ENCODE measurements around the gene PTPRK.
A peak's percentile ranks its signal among the peaks of the same experiment; 100 is the strongest.

The PTPRK gene

DNA sequence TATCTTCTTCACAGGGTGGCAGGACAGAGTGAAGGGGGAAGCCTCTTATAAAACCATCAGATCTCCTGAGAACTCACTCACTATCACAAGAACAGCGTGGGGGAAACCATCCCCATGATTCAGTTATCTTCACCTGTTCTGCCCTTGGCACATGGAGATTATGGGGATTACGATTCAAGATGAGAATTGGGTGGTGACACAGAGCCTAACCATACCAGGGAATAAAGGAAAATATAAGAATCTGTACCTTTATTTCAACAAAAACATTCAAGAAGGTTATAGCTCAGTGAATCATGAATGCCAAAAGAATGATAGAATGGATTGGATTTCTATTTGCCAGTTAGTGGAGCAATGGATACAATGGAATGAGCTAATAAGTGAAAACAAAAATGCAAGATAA, 214.4 kb downstream of the PTPRK start:
- Histone ChIP-seq H3K4me1 (no peaks in the 10 kb centered on the region; the same call in 1 of the 2 replicates), H3K4me3 (ENCODE audit: low read depth, low read length) (no peak overlapping the region), H3K36me3 (no peaks in the 10 kb centered on the region), H3K27me3 (no peaks in the 10 kb centered on the region), H3K9me3 (no peaks in the 10 kb centered on the region)
- TF ChIP-seq, protein P1, sequence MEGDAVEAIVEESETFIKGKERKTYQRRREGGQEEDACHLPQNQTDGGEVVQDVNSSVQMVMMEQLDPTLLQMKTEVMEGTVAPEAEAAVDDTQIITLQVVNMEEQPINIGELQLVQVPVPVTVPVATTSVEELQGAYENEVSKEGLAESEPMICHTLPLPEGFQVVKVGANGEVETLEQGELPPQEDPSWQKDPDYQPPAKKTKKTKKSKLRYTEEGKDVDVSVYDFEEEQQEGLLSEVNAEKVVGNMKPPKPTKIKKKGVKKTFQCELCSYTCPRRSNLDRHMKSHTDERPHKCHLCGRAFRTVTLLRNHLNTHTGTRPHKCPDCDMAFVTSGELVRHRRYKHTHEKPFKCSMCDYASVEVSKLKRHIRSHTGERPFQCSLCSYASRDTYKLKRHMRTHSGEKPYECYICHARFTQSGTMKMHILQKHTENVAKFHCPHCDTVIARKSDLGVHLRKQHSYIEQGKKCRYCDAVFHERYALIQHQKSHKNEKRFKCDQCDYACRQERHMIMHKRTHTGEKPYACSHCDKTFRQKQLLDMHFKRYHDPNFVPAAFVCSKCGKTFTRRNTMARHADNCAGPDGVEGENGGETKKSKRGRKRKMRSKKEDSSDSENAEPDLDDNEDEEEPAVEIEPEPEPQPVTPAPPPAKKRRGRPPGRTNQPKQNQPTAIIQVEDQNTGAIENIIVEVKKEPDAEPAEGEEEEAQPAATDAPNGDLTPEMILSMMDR (IDR thresholded peaks at IDR 0.05; ENCODE audit: low read depth, low read length), result no peak
- no peak for DNase-seq

DNA sequence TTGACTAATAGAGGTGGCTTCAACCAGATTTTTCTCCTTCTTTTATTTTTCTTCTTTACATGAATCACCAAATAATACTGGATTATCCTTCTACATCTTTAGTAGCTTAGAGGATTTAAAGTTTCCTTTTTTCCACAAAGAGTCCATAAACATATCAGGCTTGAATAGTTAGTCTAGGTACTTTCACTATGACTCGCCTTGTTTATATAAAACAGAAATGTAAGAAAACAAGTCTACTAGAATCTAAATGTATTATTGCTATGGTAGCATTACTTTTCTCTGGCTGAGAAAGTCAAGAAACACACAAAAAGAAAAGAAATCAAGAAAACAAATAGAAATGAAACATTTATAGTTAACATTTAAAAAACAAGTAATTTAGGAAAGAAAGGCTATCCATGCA, 215.2 kb downstream of the PTPRK start:
- no peak for DNase-seq
- H3K27me3 ChIP-seq, result no peaks in the 10 kb centered on the region
- H3K9me3 ChIP-seq, result no peaks in the 10 kb centered on the region
- TF ChIP-seq, protein P1 (IDR thresholded peaks at IDR 0.05; ENCODE audit: low read depth, low read length), result no peak
- H3K4me1 ChIP-seq, result no peaks in the 10 kb centered on the region; the same call in 1 of the 2 replicates
- no peaks in the 10 kb centered on the region for H3K36me3 ChIP-seq
- no peak overlapping the region for H3K4me3 ChIP-seq (ENCODE audit: low read depth, low read length)

DNA sequence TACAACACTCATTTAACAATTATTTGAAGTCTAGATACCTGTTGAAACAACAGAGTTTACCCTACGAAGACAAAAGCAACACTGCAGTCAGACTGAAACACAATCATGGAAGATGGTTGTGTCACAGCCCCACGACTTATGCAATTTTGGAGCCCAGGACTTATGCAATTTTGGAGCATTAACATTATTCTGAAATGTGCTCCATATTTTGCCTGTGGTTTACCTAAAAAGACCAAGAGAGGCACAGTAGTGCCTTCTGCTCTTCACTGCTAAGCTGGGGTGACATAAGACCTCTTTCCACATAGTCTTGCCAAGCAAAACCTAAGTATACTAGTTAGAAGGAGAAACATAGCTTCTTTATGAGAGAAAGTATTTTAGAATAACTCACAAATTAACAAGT, 216.5 kb downstream of the PTPRK start:
- Histone ChIP-seq H3K9me3 (no peaks in the 10 kb centered on the region), H3K36me3 (no peaks in the 10 kb centered on the region), H3K4me3 (ENCODE audit: low read depth, low read length) (no peak overlapping the region), H3K4me1 (no peaks in the 10 kb centered on the region), H3K27me3 (no peaks in the 10 kb centered on the region)
- TF ChIP-seq, protein P1 (IDR thresholded peaks at IDR 0.05; ENCODE audit: low read depth, low read length), result no peak
- no peak for DNase-seq

DNA sequence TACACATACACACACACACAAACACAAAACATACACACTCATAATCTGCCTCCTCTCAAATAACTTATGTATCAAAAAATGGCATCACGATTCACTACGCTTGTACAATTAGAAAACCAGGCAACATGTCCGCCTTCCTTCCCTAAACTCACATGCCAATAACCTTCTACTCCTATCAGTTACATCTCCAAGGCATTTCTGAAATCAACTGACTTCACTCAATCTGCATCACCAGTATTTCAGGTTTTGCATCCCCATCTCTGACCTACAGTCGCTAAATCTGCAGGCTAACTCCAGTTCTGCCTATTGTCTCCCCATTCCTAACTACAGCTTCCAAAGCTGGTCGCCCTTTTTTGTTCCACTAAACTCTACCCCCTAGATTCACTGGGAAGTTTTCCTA, 217.5 kb downstream of the PTPRK start:
- H3K9me3 ChIP-seq, result no peaks in the 10 kb centered on the region
- H3K27me3 ChIP-seq, result no peaks in the 10 kb centered on the region
- no peaks in the 10 kb centered on the region for H3K36me3 ChIP-seq
- no peak for DNase-seq
- no peak overlapping the region for H3K4me3 ChIP-seq (ENCODE audit: low read depth, low read length)
- H3K4me1 ChIP-seq, result no peaks in the 10 kb centered on the region
- TF ChIP-seq, protein P1 (IDR thresholded peaks at IDR 0.05; ENCODE audit: low read depth, low read length), result no peak

DNA sequence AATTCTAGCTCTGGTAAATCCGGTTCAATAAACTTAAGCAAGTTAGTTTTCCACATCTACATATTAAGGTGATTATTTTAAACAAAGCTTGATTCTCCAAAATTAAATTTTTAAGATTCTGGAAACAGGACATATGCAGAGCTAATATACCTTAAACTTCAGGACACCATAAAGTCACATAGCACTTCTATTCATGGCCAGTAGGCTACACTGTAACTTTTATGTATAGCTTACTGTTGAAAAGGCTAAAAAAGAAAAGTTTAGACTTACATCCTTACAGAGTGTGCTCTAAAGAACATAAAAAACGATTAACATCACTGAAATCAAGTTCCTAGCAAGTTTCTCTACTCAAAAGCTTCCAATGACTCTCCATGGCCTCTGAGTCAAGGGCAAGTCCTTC, 224.7 kb downstream of the PTPRK start:
- H3K9me3 ChIP-seq, result no peaks in the 10 kb centered on the region
- no peaks in the 10 kb centered on the region for H3K27me3 ChIP-seq
- TF ChIP-seq, protein P1 (IDR thresholded peaks at IDR 0.05; ENCODE audit: low read depth, low read length), result peak; percentile 34; the same call in 1 of the 2 replicates
- DNase-seq, result no peak
- no peak overlapping the region for H3K4me3 ChIP-seq (ENCODE audit: low read depth, low read length)
- H3K4me1 ChIP-seq, result peaks cover 5% of the 10 kb centered on the region
- no peaks in the 10 kb centered on the region for H3K36me3 ChIP-seq

DNA sequence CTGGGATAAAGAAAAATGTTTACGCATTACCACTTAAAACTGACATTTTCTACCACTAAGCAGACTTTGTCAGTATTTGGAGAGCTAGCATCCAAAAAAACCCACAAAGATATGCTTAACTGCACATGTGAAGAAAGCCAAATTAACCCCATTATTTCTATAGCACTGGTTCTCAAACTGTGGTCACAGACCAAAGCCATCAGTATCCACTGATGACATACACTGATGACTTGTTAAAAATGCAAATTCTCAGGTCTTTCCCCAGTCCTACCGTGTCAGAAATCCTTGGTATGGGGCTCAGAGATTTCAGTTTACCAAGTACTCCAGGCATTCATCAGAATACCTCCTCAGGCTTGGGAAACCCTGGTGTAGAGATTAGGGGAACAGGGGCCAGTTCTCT, 230.2 kb downstream of the PTPRK start:
- H3K27me3 ChIP-seq, result no peaks in the 10 kb centered on the region
- peaks cover 5% of the 10 kb centered on the region for H3K4me1 ChIP-seq
- TF ChIP-seq, protein P1 (IDR thresholded peaks at IDR 0.05; ENCODE audit: low read depth, low read length), result no peak
- no peaks in the 10 kb centered on the region for H3K9me3 ChIP-seq
- H3K36me3 ChIP-seq, result no peaks in the 10 kb centered on the region
- DNase-seq, result no peak
- H3K4me3 ChIP-seq (ENCODE audit: low read depth, low read length), result no peak overlapping the region

Data from BE2C (cell line).